H9 (cell line): ENCODE data around the gene TRIM37. TPM values are rescaled to one million over a fixed set of nuclear protein-coding genes. Genes with fewer than 3 reads are reported as not detected.

Source experiments
- DNase-seq: peaks from one replicate; pipeline ENCODE4 v3.0.0-alpha.2; 2017
- H2AFZ ChIP-seq: one replicate; pipeline ENCODE4 v1.6.1; 2013; ENCODE audit warnings: mild to moderate bottlenecking, low read length, control low read depth, moderate library complexity
- H2AK5ac ChIP-seq: 2 replicates; pipeline ENCODE4 v1.6.1; 2013; ENCODE audit warnings: low read length, control low read depth, mixed read lengths; ENCODE audit not compliant: insufficient read length
- H2BK120ac ChIP-seq: one replicate; pipeline ENCODE4 v1.6.1; 2013; ENCODE audit warnings: low read depth, mild to moderate bottlenecking, low read length, control low read depth, inconsistent platforms; ENCODE audit not compliant: poor library complexity, severe bottlenecking
- H2BK12ac ChIP-seq: 2 replicates; pipeline ENCODE4 v1.6.1; 2013; ENCODE audit warnings: low read length, control low read depth, mixed read lengths, low read depth; ENCODE audit not compliant: insufficient read length
- H2BK15ac ChIP-seq: 2 replicates; pipeline ENCODE4 v1.6.1; 2013; ENCODE audit warnings: low read depth, low read length, control low read depth
- H2BK20ac ChIP-seq: one replicate; pipeline ENCODE4 v1.6.1; 2013; ENCODE audit warnings: low read depth, mild to moderate bottlenecking, low read length, control low read depth, inconsistent platforms; ENCODE audit not compliant: poor library complexity, severe bottlenecking
- H2BK5ac ChIP-seq: 2 replicates; pipeline ENCODE4 v1.6.1; 2013; ENCODE audit warnings: low read length, control low read depth, mixed read lengths; ENCODE audit not compliant: insufficient read length
- H3K14ac ChIP-seq: 2 replicates; pipeline ENCODE4 v1.6.1; 2013; ENCODE audit warnings: low read length, control low read depth; ENCODE audit not compliant: insufficient read depth
- H3K18ac ChIP-seq: 2 replicates; pipeline ENCODE4 v1.6.1; 2013; ENCODE audit warnings: low read depth, mild to moderate bottlenecking, mixed read lengths, low read length, control low read depth; ENCODE audit not compliant: insufficient read length
- H3K23ac ChIP-seq: 2 replicates; pipeline ENCODE4 v1.6.1; 2013; ENCODE audit warnings: low read length, control low read depth, mixed read lengths, low read depth; ENCODE audit not compliant: insufficient read length
- H3K23me2 ChIP-seq: 2 replicates; pipeline ENCODE4 v1.6.1; 2013; ENCODE audit warnings: low read depth, mild to moderate bottlenecking, mixed read lengths, low read length, control low read depth; ENCODE audit not compliant: insufficient read length, poor library complexity, severe bottlenecking
- H3K27ac ChIP-seq: 2 replicates; pipeline ENCODE4 v1.5.1; 2013; ENCODE audit warnings: low read length, control low read depth, mixed read lengths, low read depth; ENCODE audit not compliant: insufficient read length
- H3K27me3 ChIP-seq: 2 replicates; pipeline ENCODE4 v1.6.1; 2013; ENCODE audit warnings: low read length, control low read depth, inconsistent platforms; ENCODE audit not compliant: insufficient read depth
- H3K4ac ChIP-seq: 2 replicates; pipeline ENCODE4 v1.6.1; 2013; ENCODE audit warnings: low read depth, mild to moderate bottlenecking, control low read depth, inconsistent platforms, low read length, moderate library complexity
- H3K4me1 ChIP-seq: 2 replicates; pipeline ENCODE4 v1.6.1; 2013; ENCODE audit warnings: low read length, control low read depth, inconsistent platforms; ENCODE audit not compliant: insufficient read depth
- H3K4me2 ChIP-seq: 2 replicates; pipeline ENCODE4 v1.6.1; 2013; ENCODE audit warnings: low read length, control low read depth, mixed read lengths; ENCODE audit not compliant: insufficient read length, insufficient read depth
- H3K56ac ChIP-seq: 2 replicates; pipeline ENCODE4 v1.6.1; 2013; ENCODE audit warnings: low read depth, mild to moderate bottlenecking, mixed read lengths, low read length, control low read depth; ENCODE audit not compliant: insufficient read length
- H3K79me1 ChIP-seq: 2 replicates; pipeline ENCODE4 v1.6.1; 2013; ENCODE audit warnings: low read depth, mild to moderate bottlenecking, moderate library complexity, low read length, control low read depth, inconsistent platforms; ENCODE audit not compliant: insufficient read depth, poor library complexity, severe bottlenecking
- H3K79me2 ChIP-seq: 2 replicates; pipeline ENCODE4 v1.6.1; 2013; ENCODE audit warnings: low read length, control low read depth, inconsistent platforms; ENCODE audit not compliant: insufficient read depth
- H3K9ac ChIP-seq: 2 replicates; pipeline ENCODE4 v1.6.1; 2013; ENCODE audit warnings: low read length, control low read depth, mixed read lengths; ENCODE audit not compliant: insufficient read length; ENCODE audit errors: extremely low read depth
- H3K9me3 ChIP-seq: one replicate; pipeline ENCODE4 v1.6.1; 2013; ENCODE audit warnings: low read depth, low read length, inconsistent platforms; ENCODE audit not compliant: control insufficient read depth
- H3T11ph ChIP-seq: one replicate; pipeline ENCODE4 v1.6.1; 2013; ENCODE audit warnings: mild to moderate bottlenecking, low read length, control low read depth, inconsistent platforms
- H4K20me1 ChIP-seq: one replicate; pipeline ENCODE4 v1.6.1; 2013; ENCODE audit not compliant: control insufficient read depth, insufficient read length, insufficient read depth
- H4K5ac ChIP-seq: 2 replicates; pipeline ENCODE4 v1.6.1; 2013; ENCODE audit warnings: low read depth, mild to moderate bottlenecking, mixed read lengths, low read length, control low read depth; ENCODE audit not compliant: insufficient read length
- H4K8ac ChIP-seq: replicated peaks from 2 replicates; pipeline ENCODE4 v1.6.1; 2013; ENCODE audit warnings: low read length, control low read depth, mixed read lengths, low read depth; ENCODE audit not compliant: insufficient read length
- H4K91ac ChIP-seq: 2 replicates; pipeline ENCODE4 v1.6.1; 2013; ENCODE audit warnings: low read depth, mild to moderate bottlenecking, moderate library complexity, mixed read lengths, low read length, control low read depth; ENCODE audit not compliant: insufficient read length
- H3K27ac Mint-ChIP-seq, 3 experiments: 2 replicates in 2 of 3; 3 replicates in 1 of 3; pipeline ENCODE4 v1.8.0; 2020 to 2021; ENCODE audit warnings: mixed read lengths in 3 of 3, mild to moderate bottlenecking in 1 of 3, moderate library complexity in 1 of 3
- H3K27me3 Mint-ChIP-seq: 2 replicates; pipeline ENCODE4 v1.8.0; 2021; ENCODE audit warnings: low read depth, mild to moderate bottlenecking, moderate library complexity, mixed read lengths
- H3K36me3 Mint-ChIP-seq, 3 experiments: 2 replicates in 2 of 3; 3 replicates in 1 of 3; pipeline ENCODE4 v1.8.0; 2020 to 2021; ENCODE audit warnings: low read depth in 3 of 3, mixed read lengths in 3 of 3; ENCODE audit not compliant: insufficient read depth in 1 of 3
- H3K4me1 Mint-ChIP-seq, 2 experiments: 2 replicates each; pipeline ENCODE4 v1.8.0; 2020; ENCODE audit warnings: mixed read lengths in 2 of 2
- H3K4me3 Mint-ChIP-seq, 2 experiments: 2 replicates in 1 of 2; 3 replicates in 1 of 2; pipeline ENCODE4 v1.8.0; 2020 to 2021; ENCODE audit warnings: mild to moderate bottlenecking in 2 of 2, mixed read lengths in 2 of 2, moderate library complexity in 1 of 2
- H3K9me3 Mint-ChIP-seq, 2 experiments: 2 replicates in 1 of 2; 3 replicates in 1 of 2; pipeline ENCODE4 v1.8.0; 2020; ENCODE audit warnings: mild to moderate bottlenecking in 2 of 2, mixed read lengths in 2 of 2, moderate library complexity in 1 of 2
- WGBS: extraction: QIAGEN DNeasy Blood & Tissue Kit; methylation state at CpG from one replicate; pipeline ENCODE4 v1.1.7; 2013; ENCODE audit warnings: missing lambda C conversion rate, low lambda C conversion rate, mixed read lengths; ENCODE audit not compliant: insufficient read length; ENCODE audit errors: extremely low coverage; 5-methylcytosine and 5-hydroxymethylcytosine counted together
- total RNA-seq: library from RNA; stranded (reverse); gene quantifications from 2 replicates; pipeline ENCODE4 v1.2.1, GENCODE V29; 2021
- TF ChIP-seq, protein P1 (sequence below): fragments of 200-600 bp; sonication (generic); conservative IDR thresholded peaks from 3 replicates; pipeline ENCODE4 v1.8.0; 2021; ENCODE audit warnings: antibody characterized with exemption, mild to moderate bottlenecking

Gene TRIM37
- total RNA-seq, 1 experiment from 2014 or later = 52.1 TPM

DNA sequence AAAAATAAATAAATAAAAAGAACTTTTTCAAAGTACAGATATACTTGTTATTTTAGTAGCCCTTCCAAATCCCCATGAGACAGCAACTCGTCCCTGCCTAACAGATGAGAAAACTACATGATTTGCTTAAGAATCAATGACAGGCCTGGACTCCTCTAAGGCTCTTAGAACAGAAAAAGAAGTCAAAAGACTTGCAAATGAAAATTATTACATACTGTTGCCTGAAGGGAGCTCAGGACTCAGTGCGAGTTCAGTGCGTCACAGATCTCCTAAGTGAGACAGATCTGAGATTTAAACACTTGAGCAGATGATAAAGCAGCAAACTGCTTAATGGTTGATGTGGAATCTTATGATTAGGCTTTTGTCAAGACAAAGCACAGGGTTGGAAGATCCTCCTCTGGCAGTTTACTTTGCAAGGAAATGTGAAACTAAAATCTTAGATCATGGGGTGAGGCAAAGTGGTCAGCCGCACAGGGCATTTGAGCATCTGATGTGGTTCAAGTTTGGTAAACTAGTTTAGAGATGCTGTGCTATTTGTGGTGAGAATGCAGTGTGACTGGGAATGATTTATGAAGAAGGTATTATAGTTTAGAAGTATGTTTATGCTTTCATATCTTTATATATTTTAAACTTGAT lies 138.1 kb downstream of the TRIM37 start:
- Histone ChIP-seq H4K5ac (no peak overlapping the region), H2BK120ac (no peak overlapping the region), H3K14ac (no peak overlapping the region), H3K4me2 (no peak overlapping the region), H4K8ac (no peak overlapping the region), H2BK20ac (no peak overlapping the region), H3K9ac (peak overlapping the region; percentile 34), H2AFZ (no peak overlapping the region), H3K79me1 (no peaks in the 10 kb centered on the region), H3K27ac (no peak overlapping the region), H3K23me2 (no peaks in the 10 kb centered on the region), H3K56ac (no peak overlapping the region), H2BK15ac (no peak overlapping the region), H3K4ac (no peak overlapping the region), H3K79me2 (no peaks in the 10 kb centered on the region), H4K20me1 (no peaks in the 10 kb centered on the region), H4K91ac (no peak overlapping the region), H2BK12ac (no peak overlapping the region), H3K18ac (no peak overlapping the region), H2BK5ac (no peak overlapping the region), H3K27me3 (no peaks in the 10 kb centered on the region), H3T11ph (no peak overlapping the region), H3K4me1 (peaks cover 5% of the 10 kb centered on the region; the same call in 1 of the 2 replicates), H3K9me3 (no peaks in the 10 kb centered on the region), H2AK5ac (no peak overlapping the region), H3K23ac (no peak overlapping the region)
- Mint-ChIP-seq H3K36me3 (no peaks in the 10 kb centered on the region), H3K4me1 (peaks cover 28 to 39% of the 10 kb centered on the region in 2 experiments), H3K27ac (peak overlapping the region in 1 of 3 experiments; percentile 73; a peak in 3 of 7 replicates), H3K9me3 (no peaks in the 10 kb centered on the region), H3K4me3 (no peak overlapping the region), H3K27me3 (no peaks in the 10 kb centered on the region)
- TF ChIP-seq, protein P1, sequence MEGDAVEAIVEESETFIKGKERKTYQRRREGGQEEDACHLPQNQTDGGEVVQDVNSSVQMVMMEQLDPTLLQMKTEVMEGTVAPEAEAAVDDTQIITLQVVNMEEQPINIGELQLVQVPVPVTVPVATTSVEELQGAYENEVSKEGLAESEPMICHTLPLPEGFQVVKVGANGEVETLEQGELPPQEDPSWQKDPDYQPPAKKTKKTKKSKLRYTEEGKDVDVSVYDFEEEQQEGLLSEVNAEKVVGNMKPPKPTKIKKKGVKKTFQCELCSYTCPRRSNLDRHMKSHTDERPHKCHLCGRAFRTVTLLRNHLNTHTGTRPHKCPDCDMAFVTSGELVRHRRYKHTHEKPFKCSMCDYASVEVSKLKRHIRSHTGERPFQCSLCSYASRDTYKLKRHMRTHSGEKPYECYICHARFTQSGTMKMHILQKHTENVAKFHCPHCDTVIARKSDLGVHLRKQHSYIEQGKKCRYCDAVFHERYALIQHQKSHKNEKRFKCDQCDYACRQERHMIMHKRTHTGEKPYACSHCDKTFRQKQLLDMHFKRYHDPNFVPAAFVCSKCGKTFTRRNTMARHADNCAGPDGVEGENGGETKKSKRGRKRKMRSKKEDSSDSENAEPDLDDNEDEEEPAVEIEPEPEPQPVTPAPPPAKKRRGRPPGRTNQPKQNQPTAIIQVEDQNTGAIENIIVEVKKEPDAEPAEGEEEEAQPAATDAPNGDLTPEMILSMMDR = no peak
- WGBS = no CpG with 5 or more reads among the region's 4 CpGs
- DNase-seq = no peak
